Measurements from ENCODE around the gene BDH2.
A peak's percentile ranks its signal among the peaks of the same experiment; 100 is the strongest.

Gene BDH2

DNA sequence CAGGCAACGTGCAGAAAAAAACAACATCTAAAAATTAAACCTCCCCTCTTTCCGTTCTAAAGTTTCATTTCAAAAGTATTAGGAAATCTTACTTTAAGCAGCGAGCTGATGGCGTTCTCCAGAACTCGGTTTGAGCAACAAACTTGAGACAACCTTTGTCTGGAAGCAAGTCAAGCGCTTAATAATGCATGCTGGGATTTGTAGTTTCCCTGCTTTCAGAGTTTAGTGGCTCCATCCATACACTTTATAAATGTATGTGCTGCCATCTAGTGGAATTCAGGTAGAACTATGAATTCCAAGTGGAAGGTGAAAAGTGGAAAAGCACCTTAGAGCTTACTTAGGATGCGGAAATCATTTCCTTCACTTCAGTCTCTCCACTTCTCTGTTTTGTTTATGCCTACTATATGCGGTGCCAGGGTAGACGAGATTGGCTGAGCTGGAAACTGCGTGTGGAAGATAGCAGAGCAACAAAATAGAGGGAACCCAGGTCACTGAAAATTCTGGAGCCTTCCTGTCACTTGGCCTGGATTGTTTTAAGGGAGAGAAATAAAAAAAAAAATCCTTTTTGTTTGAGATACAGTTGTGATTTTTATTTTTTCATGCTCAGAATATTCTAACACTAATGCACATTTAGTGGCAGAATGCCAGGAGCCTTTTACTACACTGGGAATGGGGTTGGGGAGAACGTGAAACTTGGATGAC, at the start of gene BDH2:
TSS of gene BDH2 (minus strand) at position 144 of the 702 bp plus-strand sequence. CDS start 3,580 bp downstream, outside the sequence.
- peaks cover 0 to 15% (median 14%) of the 10 kb centered on the region in 5 donors for H3K4me1 ChIP-seq (ENCODE audit: control insufficient read depth in 5 of 5, insufficient read depth in 5 of 5, low read length in 5 of 5)
- H3K4me3 ChIP-seq (ENCODE audit: low read depth in 1 of 5, low read length in 5 of 5): peak within 1 kb of the TSS; percentile 64 to 75 (median 66)
- no peaks in the 10 kb centered on the region for H3K27me3 ChIP-seq (ENCODE audit: control insufficient read depth in 5 of 5, insufficient read depth in 4 of 5, low read length in 5 of 5)
- H3K9me3 ChIP-seq (ENCODE audit: control insufficient read depth in 5 of 5, low read length in 5 of 5): no peaks in the 10 kb centered on the region
- H3K36me3 ChIP-seq (ENCODE audit: control insufficient read depth in 5 of 5, insufficient read depth in 5 of 5, low read length in 5 of 5): peaks cover 0 to 2% (median 0%) of the 10 kb centered on the region in 5 donors
- peak within 1 kb of the TSS; percentile 33 for H3K27ac ChIP-seq (ENCODE audit: low read depth, low read length)
- peak within 1 kb of the TSS; percentile 31 to 78 (median 57) for H3K9ac ChIP-seq (ENCODE audit: low read length in 5 of 5)

DNA sequence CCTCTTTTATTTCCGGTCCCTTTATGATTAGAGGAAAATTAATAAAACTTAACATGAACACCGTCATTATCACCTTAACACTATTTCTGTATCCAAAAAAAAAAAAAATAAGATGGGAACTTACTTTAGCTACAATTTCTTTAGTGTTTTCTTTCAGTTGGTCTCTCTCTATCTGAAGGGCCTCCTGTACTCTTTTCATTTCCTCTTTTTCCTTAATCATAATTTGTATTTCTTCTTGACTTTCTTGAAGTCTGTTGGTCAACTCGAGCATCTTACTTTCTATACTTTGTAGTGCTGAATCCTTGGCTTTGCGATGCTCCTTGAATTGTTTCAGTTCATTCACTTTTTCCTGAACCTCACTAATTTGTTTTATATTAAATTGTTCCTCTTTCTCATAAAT, 45.3 kb upstream of the BDH2 start:
- no peaks in the 10 kb centered on the region for H3K4me1 ChIP-seq (ENCODE audit: control insufficient read depth in 5 of 5, insufficient read depth in 5 of 5, low read length in 5 of 5)
- no peaks in the 10 kb centered on the region for H3K27me3 ChIP-seq (ENCODE audit: control insufficient read depth in 5 of 5, insufficient read depth in 4 of 5, low read length in 5 of 5)
- H3K9ac ChIP-seq (ENCODE audit: low read length in 5 of 5): no peak overlapping the region
- no peaks in the 10 kb centered on the region for H3K9me3 ChIP-seq (ENCODE audit: control insufficient read depth in 5 of 5, low read length in 5 of 5)
- no peaks in the 10 kb centered on the region for H3K36me3 ChIP-seq (ENCODE audit: control insufficient read depth in 5 of 5, insufficient read depth in 5 of 5, low read length in 5 of 5)
- no peak overlapping the region for H3K27ac ChIP-seq (ENCODE audit: low read depth, low read length)
- H3K4me3 ChIP-seq (ENCODE audit: low read depth in 1 of 5, low read length in 5 of 5): no peak overlapping the region

DNA sequence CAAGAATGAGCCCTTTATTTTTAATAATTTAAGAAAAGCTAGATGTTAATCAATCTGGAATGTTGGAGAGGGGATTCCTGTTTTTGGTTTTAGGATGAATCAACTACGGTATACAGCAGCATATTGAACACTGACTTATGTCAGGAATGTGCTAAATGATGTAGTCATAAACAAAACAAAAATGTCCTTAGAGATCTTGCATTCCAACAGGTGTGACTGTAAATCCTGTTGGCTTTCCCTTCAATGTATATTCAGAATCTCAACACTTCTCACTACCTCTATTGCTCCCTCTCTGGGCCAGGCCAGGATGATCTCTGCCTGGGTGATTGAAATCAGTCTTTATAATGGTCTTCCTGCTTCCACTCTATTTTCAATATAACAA, 37.8 kb upstream of the BDH2 start:
- Histone ChIP-seq H3K27me3 (ENCODE audit: control insufficient read depth in 5 of 5, insufficient read depth in 4 of 5, low read length in 5 of 5) (no peaks in the 10 kb centered on the region), H3K36me3 (ENCODE audit: control insufficient read depth in 5 of 5, insufficient read depth in 5 of 5, low read length in 5 of 5) (peaks cover 0 to 5% (median 0%) of the 10 kb centered on the region in 5 donors), H3K4me1 (ENCODE audit: control insufficient read depth in 5 of 5, insufficient read depth in 5 of 5, low read length in 5 of 5) (no peaks in the 10 kb centered on the region), H3K27ac (ENCODE audit: low read depth, low read length) (no peak overlapping the region), H3K9me3 (ENCODE audit: control insufficient read depth in 5 of 5, low read length in 5 of 5) (no peaks in the 10 kb centered on the region), H3K9ac (ENCODE audit: low read length in 5 of 5) (no peak overlapping the region), H3K4me3 (ENCODE audit: low read depth in 1 of 5, low read length in 5 of 5) (no peak overlapping the region)

DNA sequence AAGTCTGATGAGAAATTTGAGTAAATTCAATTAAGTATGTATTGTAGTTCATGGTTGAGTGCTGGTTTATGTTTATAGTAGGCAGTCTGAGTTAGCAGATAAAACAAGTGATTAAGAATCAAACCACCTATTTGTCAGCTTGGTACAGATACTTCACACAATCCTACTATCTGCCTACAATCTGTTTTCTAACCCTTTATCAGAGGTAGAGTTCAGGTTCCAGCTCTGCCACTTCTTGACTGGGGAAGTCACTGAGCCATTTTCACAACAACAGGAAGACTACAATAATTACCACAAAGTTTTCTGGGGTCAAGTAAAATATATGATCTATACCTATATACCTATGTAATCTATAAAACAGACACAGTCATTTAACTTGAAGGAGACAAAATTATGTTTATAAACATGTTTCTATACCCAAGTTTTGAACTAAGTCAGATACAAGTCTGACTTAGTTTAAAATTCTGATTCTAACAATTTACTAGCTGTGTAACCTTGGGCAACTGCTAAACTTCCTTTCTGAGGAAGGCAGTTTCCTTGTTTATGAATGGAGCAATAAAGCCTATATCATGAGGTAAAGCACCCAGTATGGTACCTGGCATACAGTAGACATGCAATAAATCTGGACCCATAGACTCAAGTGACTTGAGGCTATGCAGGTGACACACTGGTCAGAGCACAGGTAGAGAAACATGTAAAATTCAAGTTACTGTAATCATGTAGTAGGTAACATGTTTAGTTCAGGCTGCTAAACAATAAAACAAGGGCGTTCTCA, 37.2 kb upstream of the BDH2 start:
- Histone ChIP-seq H3K9me3 (ENCODE audit: control insufficient read depth in 5 of 5, low read length in 5 of 5) (no peaks in the 10 kb centered on the region), H3K36me3 (ENCODE audit: control insufficient read depth in 5 of 5, insufficient read depth in 5 of 5, low read length in 5 of 5) (peaks cover 0 to 5% (median 0%) of the 10 kb centered on the region in 5 donors), H3K4me3 (ENCODE audit: low read depth in 1 of 5, low read length in 5 of 5) (no peak overlapping the region), H3K27ac (ENCODE audit: low read depth, low read length) (no peak overlapping the region), H3K9ac (ENCODE audit: low read length in 5 of 5) (no peak overlapping the region), H3K27me3 (ENCODE audit: control insufficient read depth in 5 of 5, insufficient read depth in 4 of 5, low read length in 5 of 5) (no peaks in the 10 kb centered on the region), H3K4me1 (ENCODE audit: control insufficient read depth in 5 of 5, insufficient read depth in 5 of 5, low read length in 5 of 5) (no peaks in the 10 kb centered on the region)

DNA sequence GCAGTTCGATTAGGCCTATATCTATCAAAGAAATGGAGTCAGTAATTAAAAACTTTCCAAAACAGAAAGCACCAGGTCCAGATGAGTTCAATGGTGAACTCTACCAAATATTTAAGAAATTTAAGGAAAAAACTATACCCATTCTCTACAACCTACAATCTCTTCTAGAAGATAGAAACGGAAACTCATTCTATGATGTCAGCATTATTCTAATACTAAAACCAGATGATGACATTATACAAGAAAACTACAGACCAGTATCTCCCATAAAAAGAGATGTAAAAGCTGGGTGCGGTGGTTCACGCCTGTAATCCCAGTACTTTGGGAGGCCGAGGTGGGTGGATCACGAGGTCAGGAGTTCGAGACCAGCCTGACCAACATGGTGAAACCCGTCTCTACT, 29.5 kb upstream of the BDH2 start:
- no peaks in the 10 kb centered on the region for H3K27me3 ChIP-seq (ENCODE audit: control insufficient read depth in 5 of 5, insufficient read depth in 4 of 5, low read length in 5 of 5)
- H3K27ac ChIP-seq (ENCODE audit: low read depth, low read length): no peak overlapping the region

DNA sequence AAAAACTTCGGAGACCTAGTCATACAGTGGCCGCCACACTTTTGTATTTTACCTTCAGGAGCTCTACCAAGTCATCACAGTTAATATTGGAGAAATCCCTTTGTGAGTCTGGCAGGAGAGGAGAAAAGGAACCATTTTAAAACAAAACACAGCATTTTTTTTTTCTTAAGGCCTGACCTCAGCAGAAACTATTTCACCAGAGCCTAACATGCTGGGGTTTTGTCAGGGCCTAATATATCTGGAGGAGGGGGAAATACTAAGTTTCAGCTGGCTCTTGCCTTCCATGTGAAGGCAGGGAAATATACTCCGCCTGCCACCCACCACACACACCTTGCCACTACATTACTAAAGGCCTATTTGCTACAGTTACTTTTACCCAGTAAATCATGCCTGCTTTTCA, 26.5 kb upstream of the BDH2 start:
- no peaks in the 10 kb centered on the region for H3K27me3 ChIP-seq (ENCODE audit: control insufficient read depth in 5 of 5, insufficient read depth in 4 of 5, low read length in 5 of 5)
- no peak overlapping the region for H3K9ac ChIP-seq (ENCODE audit: low read length in 5 of 5)
- H3K9me3 ChIP-seq (ENCODE audit: control insufficient read depth in 5 of 5, low read length in 5 of 5): peaks cover 0 to 10% (median 0%) of the 10 kb centered on the region in 5 donors
- no peaks in the 10 kb centered on the region for H3K36me3 ChIP-seq (ENCODE audit: control insufficient read depth in 5 of 5, insufficient read depth in 5 of 5, low read length in 5 of 5)
- H3K4me1 ChIP-seq (ENCODE audit: control insufficient read depth in 5 of 5, insufficient read depth in 5 of 5, low read length in 5 of 5): no peaks in the 10 kb centered on the region
- no peak overlapping the region for H3K27ac ChIP-seq (ENCODE audit: low read depth, low read length)
- H3K4me3 ChIP-seq (ENCODE audit: low read depth in 1 of 5, low read length in 5 of 5): no peak overlapping the region

More for the DNA sequence above, 29.5 kb upstream of the BDH2 start:
- no peaks in the 10 kb centered on the region for H3K4me1 ChIP-seq (ENCODE audit: control insufficient read depth in 5 of 5, insufficient read depth in 5 of 5, low read length in 5 of 5)
- H3K9ac ChIP-seq (ENCODE audit: low read length in 5 of 5): no peak overlapping the region
- H3K4me3 ChIP-seq (ENCODE audit: low read depth in 1 of 5, low read length in 5 of 5): no peak overlapping the region
- peaks cover 0 to 10% (median 0%) of the 10 kb centered on the region in 5 donors for H3K9me3 ChIP-seq (ENCODE audit: control insufficient read depth in 5 of 5, low read length in 5 of 5)
- H3K36me3 ChIP-seq (ENCODE audit: control insufficient read depth in 5 of 5, insufficient read depth in 5 of 5, low read length in 5 of 5): peaks cover 0 to 2% (median 0%) of the 10 kb centered on the region in 5 donors

DNA sequence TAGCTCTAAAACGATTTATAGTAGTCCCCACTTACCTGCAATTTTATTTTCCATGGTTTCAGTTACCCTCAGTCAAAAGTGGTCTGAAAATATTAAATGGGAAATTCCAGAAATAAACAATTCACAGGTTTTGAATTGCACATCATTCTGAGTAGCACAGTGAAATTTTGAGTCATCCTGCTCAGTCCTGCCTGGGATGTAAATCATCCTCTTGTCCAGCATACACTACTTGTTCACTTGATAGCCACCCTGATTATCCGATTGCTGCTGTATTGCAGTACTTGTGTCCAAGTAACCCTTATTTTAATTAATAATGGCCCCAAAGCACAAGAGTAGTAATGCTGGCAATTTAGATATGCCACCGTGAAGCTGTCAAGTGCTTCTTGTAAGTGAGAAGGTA, 23.5 kb upstream of the BDH2 start:
- no peak overlapping the region for H3K9ac ChIP-seq (ENCODE audit: low read length in 5 of 5)
- no peaks in the 10 kb centered on the region for H3K27me3 ChIP-seq (ENCODE audit: control insufficient read depth in 5 of 5, insufficient read depth in 4 of 5, low read length in 5 of 5)
- no peaks in the 10 kb centered on the region for H3K36me3 ChIP-seq (ENCODE audit: control insufficient read depth in 5 of 5, insufficient read depth in 5 of 5, low read length in 5 of 5)
- no peaks in the 10 kb centered on the region for H3K4me1 ChIP-seq (ENCODE audit: control insufficient read depth in 5 of 5, insufficient read depth in 5 of 5, low read length in 5 of 5)
- H3K9me3 ChIP-seq (ENCODE audit: control insufficient read depth in 5 of 5, low read length in 5 of 5): peaks cover 0 to 4% (median 0%) of the 10 kb centered on the region in 5 donors
- H3K27ac ChIP-seq (ENCODE audit: low read depth, low read length): no peak overlapping the region
- no peak overlapping the region for H3K4me3 ChIP-seq (ENCODE audit: low read depth in 1 of 5, low read length in 5 of 5)

DNA sequence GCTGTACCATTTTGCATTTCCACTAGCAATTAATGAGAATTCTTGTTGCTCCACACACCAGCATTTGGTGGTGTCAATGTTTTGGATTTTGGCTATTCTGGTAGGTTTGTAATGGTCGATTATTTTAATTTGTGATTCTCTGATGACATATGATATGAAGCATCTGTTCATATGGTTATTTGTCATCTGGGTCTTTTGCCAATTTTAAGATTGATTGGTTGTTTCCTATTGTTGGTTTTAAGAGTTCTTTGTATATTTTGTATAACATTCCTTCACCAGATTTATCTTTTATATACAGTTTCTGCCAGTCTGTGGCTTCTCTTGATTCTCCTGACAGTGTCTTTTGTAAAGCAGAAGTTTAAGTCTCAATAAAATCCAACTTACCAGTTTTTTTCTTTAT, 18.5 kb upstream of the BDH2 start:
- no peak overlapping the region for H3K9ac ChIP-seq (ENCODE audit: low read length in 5 of 5)
- no peaks in the 10 kb centered on the region for H3K36me3 ChIP-seq (ENCODE audit: control insufficient read depth in 5 of 5, insufficient read depth in 5 of 5, low read length in 5 of 5)
- H3K4me1 ChIP-seq (ENCODE audit: control insufficient read depth in 5 of 5, insufficient read depth in 5 of 5, low read length in 5 of 5): no peaks in the 10 kb centered on the region
- H3K27me3 ChIP-seq (ENCODE audit: control insufficient read depth in 5 of 5, insufficient read depth in 4 of 5, low read length in 5 of 5): no peaks in the 10 kb centered on the region
- no peak overlapping the region for H3K27ac ChIP-seq (ENCODE audit: low read depth, low read length)
- no peak overlapping the region for H3K4me3 ChIP-seq (ENCODE audit: low read depth in 1 of 5, low read length in 5 of 5)
- no peaks in the 10 kb centered on the region for H3K9me3 ChIP-seq (ENCODE audit: control insufficient read depth in 5 of 5, low read length in 5 of 5)

DNA sequence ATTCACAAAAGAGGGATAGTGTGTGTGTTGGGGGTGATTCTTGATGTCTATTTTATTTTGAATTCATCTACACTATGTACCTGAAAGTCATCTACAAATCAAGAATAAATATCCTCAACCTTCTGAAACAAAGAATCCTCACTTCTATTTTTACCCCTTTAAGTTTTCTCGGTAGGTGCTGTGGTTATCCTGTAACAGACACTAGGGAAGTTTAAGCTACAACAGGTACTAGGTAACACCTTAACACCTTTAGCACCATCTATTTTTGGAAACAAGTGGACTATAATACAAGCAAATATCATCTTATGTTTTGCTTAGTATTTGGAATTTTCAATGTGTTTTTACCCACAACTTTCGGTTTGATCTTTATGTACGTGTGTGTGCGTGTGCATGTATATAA, 12.0 kb upstream of the BDH2 start:
- no peaks in the 10 kb centered on the region for H3K9me3 ChIP-seq (ENCODE audit: control insufficient read depth in 5 of 5, low read length in 5 of 5)
- no peaks in the 10 kb centered on the region for H3K4me1 ChIP-seq (ENCODE audit: control insufficient read depth in 5 of 5, insufficient read depth in 5 of 5, low read length in 5 of 5)
- no peaks in the 10 kb centered on the region for H3K27me3 ChIP-seq (ENCODE audit: control insufficient read depth in 5 of 5, insufficient read depth in 4 of 5, low read length in 5 of 5)
- no peak overlapping the region for H3K9ac ChIP-seq (ENCODE audit: low read length in 5 of 5)
- H3K4me3 ChIP-seq (ENCODE audit: low read depth in 1 of 5, low read length in 5 of 5): no peak overlapping the region
- H3K36me3 ChIP-seq (ENCODE audit: control insufficient read depth in 5 of 5, insufficient read depth in 5 of 5, low read length in 5 of 5): no peaks in the 10 kb centered on the region
- H3K27ac ChIP-seq (ENCODE audit: low read depth, low read length): no peak overlapping the region

DNA sequence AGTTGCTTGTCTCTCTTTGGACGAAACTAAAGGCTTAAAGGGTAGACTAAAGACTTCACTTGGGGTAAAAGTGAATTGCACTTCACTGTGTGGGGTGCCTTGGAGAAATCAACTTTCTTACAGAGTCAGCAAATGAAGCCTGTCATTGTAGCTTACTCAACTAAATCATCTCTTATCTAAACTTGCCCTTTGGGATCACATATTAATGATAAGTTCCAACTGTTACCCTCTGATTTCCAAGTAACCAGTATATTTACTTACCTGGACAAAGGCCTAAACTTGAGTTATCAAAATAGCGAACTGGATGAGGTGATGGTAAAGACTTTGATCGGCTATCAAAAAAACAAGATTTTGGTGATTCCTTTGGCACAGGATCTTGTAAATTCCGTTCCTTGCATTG, 8.9 kb upstream of the BDH2 start:
- Histone ChIP-seq H3K9me3 (ENCODE audit: control insufficient read depth in 5 of 5, low read length in 5 of 5) (no peaks in the 10 kb centered on the region), H3K27ac (ENCODE audit: low read depth, low read length) (no peak overlapping the region), H3K4me3 (ENCODE audit: low read depth in 1 of 5, low read length in 5 of 5) (no peak overlapping the region), H3K36me3 (ENCODE audit: control insufficient read depth in 5 of 5, insufficient read depth in 5 of 5, low read length in 5 of 5) (no peaks in the 10 kb centered on the region), H3K9ac (ENCODE audit: low read length in 5 of 5) (no peak overlapping the region), H3K27me3 (ENCODE audit: control insufficient read depth in 5 of 5, insufficient read depth in 4 of 5, low read length in 5 of 5) (no peaks in the 10 kb centered on the region), H3K4me1 (ENCODE audit: control insufficient read depth in 5 of 5, insufficient read depth in 5 of 5, low read length in 5 of 5) (no peaks in the 10 kb centered on the region)

Data from subcutaneous abdominal adipose tissue (tissue), 5 donors.